Measurements from ENCODE around the gene POU2AF3. TPM values are rescaled to one million over a fixed set of nuclear protein-coding genes. Genes with fewer than 3 reads are reported as not detected.

POU2AF3 gene, protein sequence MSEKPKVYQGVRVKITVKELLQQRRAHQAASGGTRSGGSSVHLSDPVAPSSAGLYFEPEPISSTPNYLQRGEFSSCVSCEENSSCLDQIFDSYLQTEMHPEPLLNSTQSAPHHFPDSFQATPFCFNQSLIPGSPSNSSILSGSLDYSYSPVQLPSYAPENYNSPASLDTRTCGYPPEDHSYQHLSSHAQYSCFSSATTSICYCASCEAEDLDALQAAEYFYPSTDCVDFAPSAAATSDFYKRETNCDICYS
- 2.9 and 4.2 TPM in 2 replicates for polyA plus RNA-seq (2011; rRNA removed)
- 0.77 and 1.0 TPM in 2 replicates for polyA plus RNA-seq (2012; cell fraction: cytosol; rRNA removed)
- polyA plus RNA-seq (2012; cell fraction: nucleus; rRNA removed) = 3.4 and 3.5 TPM in 2 replicates
- polyA plus RNA-seq (2017; fragmentation: RNase III; extraction: RNeasy Plus Mini Kit Qiagen cat#74134 plus additional on column Dnase treatment) = 0.63 to 0.87 TPM (median 0.63 TPM) in 3 replicates
- polyA minus RNA-seq (2011; rRNA and poly(A)+ RNA removed) = 1.1 and 1.4 TPM in 2 replicates

DNA sequence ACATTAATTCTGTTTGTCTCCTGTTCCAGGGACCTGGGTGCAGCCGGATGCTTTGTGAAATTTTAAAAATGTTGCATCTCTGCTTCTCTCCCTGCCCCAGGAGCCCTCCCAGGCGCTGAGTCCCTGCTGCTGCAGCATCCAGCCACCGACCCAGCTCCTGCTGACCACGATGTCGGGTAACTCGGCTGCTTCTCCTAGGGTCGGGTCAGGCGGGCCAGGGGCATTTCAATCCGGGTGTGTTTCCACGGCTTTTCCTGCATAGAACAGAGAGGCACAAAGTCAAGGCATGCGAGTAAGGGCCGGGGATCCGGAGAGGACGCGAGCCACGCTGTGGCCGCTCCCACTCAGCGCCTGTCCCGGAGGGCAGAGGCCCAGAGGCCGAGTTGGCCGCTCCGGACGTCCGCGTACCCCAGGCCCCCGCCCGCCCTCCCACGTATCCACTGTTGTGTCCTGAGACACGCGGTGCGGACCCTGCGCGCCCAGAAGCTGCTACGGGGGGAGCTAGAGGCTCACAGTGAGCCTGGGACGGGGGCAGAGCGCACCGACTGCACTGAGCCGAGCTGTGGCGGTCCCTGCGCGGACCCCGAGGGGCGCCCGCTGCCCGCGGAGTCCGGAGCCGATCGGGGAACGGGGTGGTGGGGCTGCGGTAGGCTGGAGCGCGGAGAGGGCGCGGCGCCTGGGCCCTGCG lies at the start of gene POU2AF3:
POU2AF3 (plus strand) TSS at position 134 of the 688 bp plus-strand sequence; CDS start at position 170, 36 bp downstream.
- peak within 1 kb of the TSS; percentile 96 for H3K4me3 ChIP-seq
- no peaks in the 10 kb centered on the region for H3K9me3 ChIP-seq
- FAIRE-seq = no peak
- no peak for DNase-seq (ENCODE audit: low read depth in 1 of 2, low spot score in 1 of 2)
- ChIA-PET CTCF (interaction anchor here (0.6 to 1.9 kb wide), 15 partner anchors 12 to 806 kb away, joined by 3 to 13 read pairs (median 4); no protein-coding TSS in a partner anchor), POLR2A (no interaction called here)
- peak; percentile 62 to 71 for ATAC-seq
- H3K27ac ChIP-seq = peak within 1 kb of the TSS; percentile 92 to 97
- peaks cover 11% of the 10 kb centered on the region; the same call in 2 of the 3 replicates for H3K4me1 ChIP-seq
- 66% methylated on average over 16 of the region's 57 CpGs for WGBS (ENCODE audit: missing lambda C conversion rate)
- TF ChIP-seq, protein P1, sequence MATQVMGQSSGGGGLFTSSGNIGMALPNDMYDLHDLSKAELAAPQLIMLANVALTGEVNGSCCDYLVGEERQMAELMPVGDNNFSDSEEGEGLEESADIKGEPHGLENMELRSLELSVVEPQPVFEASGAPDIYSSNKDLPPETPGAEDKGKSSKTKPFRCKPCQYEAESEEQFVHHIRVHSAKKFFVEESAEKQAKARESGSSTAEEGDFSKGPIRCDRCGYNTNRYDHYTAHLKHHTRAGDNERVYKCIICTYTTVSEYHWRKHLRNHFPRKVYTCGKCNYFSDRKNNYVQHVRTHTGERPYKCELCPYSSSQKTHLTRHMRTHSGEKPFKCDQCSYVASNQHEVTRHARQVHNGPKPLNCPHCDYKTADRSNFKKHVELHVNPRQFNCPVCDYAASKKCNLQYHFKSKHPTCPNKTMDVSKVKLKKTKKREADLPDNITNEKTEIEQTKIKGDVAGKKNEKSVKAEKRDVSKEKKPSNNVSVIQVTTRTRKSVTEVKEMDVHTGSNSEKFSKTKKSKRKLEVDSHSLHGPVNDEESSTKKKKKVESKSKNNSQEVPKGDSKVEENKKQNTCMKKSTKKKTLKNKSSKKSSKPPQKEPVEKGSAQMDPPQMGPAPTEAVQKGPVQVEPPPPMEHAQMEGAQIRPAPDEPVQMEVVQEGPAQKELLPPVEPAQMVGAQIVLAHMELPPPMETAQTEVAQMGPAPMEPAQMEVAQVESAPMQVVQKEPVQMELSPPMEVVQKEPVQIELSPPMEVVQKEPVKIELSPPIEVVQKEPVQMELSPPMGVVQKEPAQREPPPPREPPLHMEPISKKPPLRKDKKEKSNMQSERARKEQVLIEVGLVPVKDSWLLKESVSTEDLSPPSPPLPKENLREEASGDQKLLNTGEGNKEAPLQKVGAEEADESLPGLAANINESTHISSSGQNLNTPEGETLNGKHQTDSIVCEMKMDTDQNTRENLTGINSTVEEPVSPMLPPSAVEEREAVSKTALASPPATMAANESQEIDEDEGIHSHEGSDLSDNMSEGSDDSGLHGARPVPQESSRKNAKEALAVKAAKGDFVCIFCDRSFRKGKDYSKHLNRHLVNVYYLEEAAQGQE (IDR thresholded peaks at IDR 0.05) = no peak
- TF ChIP-seq ELK1 (IDR thresholded peaks at IDR 0.05; ENCODE audit: low read depth, low read length) = no peak
- no peak for TF ChIP-seq EHF (CRISPR knock-in tag; IDR thresholded peaks at IDR 0.05)
- TF ChIP-seq PBX3 (IDR thresholded peaks at IDR 0.05) = no peak
- TF ChIP-seq TFCP2L1 (CRISPR knock-in tag; IDR thresholded peaks at IDR 0.05) = no peak
- TF ChIP-seq SREBF2 (IDR thresholded peaks at IDR 0.05) = no peak
- no peak for TF ChIP-seq NPAS2 (CRISPR knock-in tag; IDR thresholded peaks at IDR 0.05; ENCODE audit: borderline replicate concordance)
- TF ChIP-seq CBX8 (IDR thresholded peaks at IDR 0.05) = no peak
- TF ChIP-seq, protein P2, sequence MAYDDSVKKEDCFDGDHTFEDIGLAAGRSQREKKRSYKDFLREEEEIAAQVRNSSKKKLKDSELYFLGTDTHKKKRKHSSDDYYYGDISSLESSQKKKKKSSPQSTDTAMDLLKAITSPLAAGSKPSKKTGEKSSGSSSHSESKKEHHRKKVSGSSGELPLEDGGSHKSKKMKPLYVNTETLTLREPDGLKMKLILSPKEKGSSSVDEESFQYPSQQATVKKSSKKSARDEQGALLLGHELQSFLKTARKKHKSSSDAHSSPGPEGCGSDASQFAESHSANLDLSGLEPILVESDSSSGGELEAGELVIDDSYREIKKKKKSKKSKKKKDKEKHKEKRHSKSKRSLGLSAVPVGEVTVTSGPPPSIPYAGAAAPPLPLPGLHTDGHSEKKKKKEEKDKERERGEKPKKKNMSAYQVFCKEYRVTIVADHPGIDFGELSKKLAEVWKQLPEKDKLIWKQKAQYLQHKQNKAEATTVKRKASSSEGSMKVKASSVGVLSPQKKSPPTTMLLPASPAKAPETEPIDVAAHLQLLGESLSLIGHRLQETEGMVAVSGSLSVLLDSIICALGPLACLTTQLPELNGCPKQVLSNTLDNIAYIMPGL (CRISPR knock-in tag; IDR thresholded peaks at IDR 0.05; ENCODE audit: borderline replicate concordance) = no peak
- no peak for TF ChIP-seq ZFP36 (IDR thresholded peaks at IDR 0.05; ENCODE audit: borderline replicate concordance, partially characterized antibody)
- no peak for TF ChIP-seq JUN (IDR thresholded peaks at IDR 0.05)
- TF ChIP-seq FOSL2 (IDR thresholded peaks at IDR 0.05) = no peak
- TF ChIP-seq FOSL2 (CRISPR knock-in tag; IDR thresholded peaks at IDR 0.05) = no peak
- TF ChIP-seq GATA3 (IDR thresholded peaks at IDR 0.05; ENCODE audit: borderline replicate concordance) = no peak
- no peak for TF ChIP-seq CTCF (IDR thresholded peaks at IDR 0.05)
- H3K4me2 ChIP-seq = peak within 1 kb of the TSS; percentile 97
